ENCODE data around the gene SFRP5.
A peak's percentile ranks its signal among the peaks of the same experiment; 100 is the strongest.

SFRP5 gene

GRCh38 chr10:97733256-97733655 lies 38.5 kb downstream of the SFRP5 start:
- no peak for DNase-seq

DNA sequence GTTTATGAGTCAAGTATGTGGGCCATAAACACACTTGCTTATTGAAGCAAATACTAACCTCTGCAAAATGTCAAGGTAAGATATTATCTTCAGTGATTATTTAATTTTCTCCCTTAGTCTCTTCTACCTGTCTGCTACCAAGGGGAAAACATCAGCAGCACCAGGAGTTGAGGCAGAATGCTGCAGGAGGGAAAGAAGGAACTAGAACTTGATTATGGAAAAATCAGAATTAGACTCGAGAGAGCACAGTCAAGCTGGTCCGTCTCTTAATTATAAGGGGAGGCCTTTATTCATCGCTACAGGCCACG lies 39.8 kb downstream of the SFRP5 start:
- DNase-seq = no peak

GRCh38 chr10:97731346-97732051 lies 40.3 kb downstream of the SFRP5 start:
- peak; percentile 26 for DNase-seq

- no peak for DNase-seq
Observed at GRCh38 chr10:97729014-97729413, 42.8 kb downstream of the SFRP5 start.

- DNase-seq = no peak
Observed at GRCh38 chr10:97726636-97727178, 45.1 kb downstream of the SFRP5 start.

DNA sequence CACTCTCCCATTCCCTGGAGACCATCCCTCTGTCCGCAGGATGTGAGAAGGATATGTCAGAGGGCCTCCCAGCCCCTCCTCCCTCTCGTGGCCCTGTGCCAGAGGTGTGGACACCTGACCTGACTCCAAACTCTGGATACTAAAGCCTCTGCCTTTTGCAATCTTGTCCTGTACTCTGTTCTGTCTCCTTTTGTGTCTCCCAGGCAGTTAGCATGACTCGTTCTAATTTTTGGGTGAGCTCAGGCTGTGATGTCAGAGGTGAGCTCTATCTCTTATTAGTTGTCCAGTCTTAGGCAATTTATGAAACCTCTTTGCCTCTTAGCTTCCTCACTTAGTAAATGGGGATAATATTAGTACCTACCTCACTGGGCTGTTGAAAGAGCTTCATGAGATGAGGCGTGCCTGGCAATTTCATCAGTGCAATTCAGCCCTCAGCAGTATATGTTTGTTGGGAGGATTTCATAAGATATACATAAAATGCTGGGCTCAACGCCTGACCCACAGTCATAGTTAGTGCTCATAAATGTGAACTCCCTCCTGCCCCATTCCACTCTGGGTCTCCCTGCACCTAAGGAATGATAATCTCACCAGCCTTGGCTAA lies 47.4 kb downstream of the SFRP5 start:
- DNase-seq = no peak

DNA sequence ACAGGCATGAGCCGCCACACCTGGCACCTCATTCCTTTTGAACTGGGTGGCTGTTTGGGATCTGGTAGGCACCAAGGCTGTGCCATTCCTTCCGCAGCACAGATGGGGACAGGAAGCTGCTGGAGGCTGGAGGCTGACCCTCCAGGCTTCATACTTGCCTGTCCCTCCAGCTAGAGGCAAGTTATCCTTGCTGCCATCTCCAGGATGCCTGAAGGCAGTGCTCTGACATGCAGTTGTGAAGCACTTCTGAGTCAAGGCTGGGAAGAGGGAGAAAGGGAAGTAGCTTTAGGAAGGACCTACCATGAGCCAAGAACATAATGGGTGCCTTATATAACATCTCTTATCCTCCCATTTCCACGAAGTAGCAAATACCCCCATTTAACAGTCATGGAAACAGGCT lies 48.8 kb downstream of the SFRP5 start:
- no peak for DNase-seq

DNA sequence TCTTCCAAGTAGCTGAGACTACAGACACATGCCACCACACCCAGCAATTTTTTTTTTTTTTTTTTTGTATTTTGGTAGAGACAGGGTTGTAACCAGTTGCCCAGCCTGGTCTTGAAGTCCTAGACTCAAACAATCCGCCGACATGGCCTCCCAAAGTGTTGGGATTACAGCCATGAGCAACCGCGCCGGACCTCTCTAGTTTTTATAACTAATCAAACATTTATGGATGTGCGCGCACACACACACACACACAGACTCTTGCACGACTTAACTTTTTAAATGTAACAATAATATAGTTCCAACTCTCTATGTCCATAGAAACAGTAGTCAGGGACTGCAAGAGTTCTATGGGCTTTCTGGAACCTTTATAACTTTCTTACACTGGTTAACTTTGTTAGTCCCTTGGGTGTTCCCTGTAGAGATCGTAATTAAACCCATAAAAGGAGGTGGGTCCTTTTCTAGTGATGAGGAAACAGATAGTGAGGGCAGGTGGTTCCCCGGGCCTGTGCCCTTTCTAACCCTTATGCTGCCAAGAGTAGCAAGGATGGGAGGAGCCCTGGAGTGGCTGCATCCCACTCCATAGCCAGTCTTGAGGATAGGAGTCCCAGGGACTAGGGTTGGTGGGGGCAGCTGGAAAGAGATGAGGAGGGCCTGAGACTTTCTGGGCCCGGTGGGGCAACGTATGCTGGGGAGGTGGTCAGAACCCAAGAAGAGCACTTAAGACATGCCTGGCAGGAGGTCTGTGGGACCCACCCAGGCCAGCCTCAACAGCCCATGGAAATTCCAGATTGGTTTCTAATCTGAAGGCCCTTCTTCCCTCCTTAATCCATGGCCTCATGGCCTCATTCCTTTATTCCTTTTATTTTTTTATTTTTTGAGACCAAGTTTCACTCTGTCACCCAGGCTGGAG lies 49.7 kb downstream of the SFRP5 start:
- DNase-seq = no peak

GRCh38 chr10:97719602-97720001 lies 52.2 kb downstream of the SFRP5 start:
- DNase-seq = no peak

- DNase-seq = no peak
Observed at GRCh38 chr10:97718659-97719142, 53.1 kb downstream of the SFRP5 start.

DNA sequence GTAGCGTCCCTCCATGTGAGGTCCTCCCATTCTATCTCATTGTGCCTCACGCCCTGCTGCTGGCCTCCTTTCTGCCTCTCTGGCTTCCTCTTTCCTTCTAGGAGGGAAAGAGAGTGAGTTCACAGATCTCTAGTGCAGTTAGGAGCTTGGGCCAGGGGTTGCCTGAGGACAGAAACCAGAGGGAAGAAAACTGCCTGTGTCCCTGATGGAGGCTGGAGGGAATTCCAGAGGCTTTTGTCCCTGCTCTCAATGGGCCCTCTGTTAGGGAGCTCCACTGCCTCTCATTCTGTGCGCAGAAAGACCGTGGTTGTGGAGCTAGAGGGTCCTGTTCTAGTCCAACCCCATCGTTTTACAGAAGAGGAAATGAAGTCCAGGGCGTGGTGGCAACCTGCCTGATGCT lies 53.6 kb downstream of the SFRP5 start:
- DNase-seq = no peak

DNA sequence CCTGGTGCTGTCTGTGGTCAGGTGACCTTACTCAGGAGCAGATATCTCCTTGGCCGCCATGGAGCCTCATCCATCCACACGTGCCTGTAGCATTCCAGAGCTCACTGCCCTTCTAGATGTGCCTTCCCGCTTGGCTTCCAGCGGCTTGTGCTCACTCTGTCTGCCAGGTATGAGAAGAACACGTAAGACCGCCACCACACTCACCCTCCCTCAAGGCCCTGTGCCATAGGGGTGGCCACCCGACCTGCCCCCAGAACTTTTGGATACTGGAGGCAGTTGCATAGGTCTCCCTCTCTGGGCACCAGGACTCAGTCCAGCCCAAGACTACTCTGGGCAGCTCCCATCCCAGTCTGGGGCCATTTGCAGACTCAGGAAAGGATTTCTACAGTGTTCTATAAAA lies 54.2 kb downstream of the SFRP5 start:
- no peak for DNase-seq

All from activated CD4-positive, alpha-beta T cell treated with anti-CD3 and anti-CD28 coated beads for 1 hour (primary cell).